ENCODE measurements around the gene TANGO2.

The TANGO2 gene

DNA sequence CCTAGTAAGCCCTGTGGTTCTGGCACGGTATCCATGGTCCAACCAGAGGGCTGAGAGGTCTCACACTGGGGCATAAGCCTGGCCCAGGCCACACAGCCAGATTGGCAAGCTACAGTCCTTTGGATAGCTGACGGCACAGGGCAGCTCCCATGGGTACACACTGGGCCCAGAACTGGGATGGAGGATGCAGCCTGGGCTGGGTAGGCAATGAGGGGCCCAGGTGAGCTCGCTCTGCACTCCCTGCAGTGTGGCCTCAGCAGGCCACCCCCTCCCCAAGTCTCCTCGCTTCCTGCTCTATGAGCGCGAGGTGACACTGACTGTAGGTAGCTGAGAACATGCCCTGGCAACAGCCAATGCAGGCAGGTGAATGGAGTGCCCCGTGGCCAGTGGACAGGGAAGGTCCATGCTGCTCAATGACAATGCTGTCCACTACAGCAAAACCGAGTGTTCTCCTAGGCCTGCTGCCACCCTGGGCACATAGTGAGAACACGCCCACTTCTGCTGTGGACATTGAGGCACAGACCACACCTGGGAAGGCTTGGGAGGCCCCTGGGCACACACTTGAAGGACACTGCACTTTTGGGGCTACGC lies 8.1 kb upstream of the TANGO2 start:
- DNase-seq (ENCODE audit: low read depth) = no peak

DNA sequence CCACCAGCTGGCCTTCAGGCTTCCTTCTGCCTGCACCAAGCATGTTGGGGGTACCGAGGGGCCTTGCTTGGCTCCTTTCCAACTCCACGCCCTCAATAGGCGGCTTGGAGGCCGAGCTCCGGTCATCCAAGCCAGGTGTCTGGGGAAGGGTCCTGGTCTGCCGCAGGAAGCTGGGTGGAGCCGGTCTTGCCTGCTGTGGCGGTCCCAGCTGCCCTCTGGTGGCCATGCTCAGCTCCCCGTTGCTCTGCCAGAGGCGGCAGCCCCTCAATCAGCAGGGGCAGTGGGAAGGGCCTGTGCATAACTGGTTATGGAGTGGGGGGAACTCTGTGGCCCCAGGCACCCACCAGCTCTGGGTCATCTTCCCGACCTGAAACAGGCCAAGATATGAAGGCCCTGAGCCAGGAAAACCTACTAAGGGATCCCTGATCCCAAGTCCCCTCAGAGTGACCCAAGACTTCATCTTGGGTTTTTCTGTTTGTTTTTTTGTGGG lies 7.5 kb upstream of the TANGO2 start:
- DNase-seq (ENCODE audit: low read depth) = peak; percentile 63

DNA sequence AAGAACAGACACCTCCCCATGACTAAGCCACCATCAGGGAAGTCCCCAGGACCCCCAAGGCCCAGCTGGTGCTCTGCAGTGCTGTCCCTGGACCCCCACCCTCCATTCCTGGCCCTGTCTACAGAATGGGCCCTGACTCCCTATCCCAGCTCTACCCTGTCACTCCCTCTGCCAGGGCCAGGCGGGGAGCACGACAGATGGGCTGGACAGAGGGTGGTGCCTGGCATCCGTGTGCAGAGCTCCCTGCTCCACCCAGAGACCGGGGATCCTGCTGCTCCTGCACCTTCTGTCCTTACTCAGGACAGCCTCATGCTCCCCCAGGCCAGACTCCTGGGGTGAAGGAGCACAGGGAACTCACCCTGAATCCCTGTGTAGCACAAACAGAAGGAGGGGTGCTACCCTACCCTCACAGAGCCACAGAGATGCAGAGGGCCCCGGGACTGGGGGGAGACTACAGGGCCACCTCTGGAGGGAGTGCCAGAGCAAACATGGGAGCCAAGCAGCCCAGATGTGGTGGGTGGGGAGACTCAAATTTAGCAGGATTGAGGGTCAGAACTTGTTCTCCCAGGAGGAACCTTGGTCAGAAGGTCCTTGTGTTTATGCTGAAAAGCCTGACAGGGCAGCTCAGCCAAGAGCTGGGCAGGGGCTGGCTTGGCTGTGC lies 6.3 kb upstream of the TANGO2 start:
- no peak for DNase-seq (ENCODE audit: low read depth)

DNA sequence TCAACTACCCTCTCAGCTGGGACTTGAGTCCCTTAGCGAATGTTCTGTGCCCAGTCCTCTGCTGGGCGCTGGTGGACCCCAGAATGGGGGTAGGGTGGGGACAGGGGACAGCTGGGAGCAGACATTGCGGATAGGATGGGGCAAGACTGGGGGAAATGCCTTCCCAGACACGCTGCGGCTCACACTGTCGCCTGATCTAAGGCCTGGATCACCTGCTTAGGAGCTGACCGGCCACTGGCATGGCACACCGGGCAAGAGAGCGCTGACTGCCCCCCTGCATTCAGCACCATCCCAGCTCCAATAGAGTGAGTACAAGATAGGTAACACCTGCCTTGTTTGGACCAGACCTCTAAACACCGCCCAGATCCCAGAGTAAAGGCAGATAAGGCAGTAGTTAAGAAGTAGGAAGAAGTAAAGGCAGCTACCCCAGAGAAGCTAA lies 5.7 kb upstream of the TANGO2 start:
- no peak for DNase-seq (ENCODE audit: low read depth)

DNA sequence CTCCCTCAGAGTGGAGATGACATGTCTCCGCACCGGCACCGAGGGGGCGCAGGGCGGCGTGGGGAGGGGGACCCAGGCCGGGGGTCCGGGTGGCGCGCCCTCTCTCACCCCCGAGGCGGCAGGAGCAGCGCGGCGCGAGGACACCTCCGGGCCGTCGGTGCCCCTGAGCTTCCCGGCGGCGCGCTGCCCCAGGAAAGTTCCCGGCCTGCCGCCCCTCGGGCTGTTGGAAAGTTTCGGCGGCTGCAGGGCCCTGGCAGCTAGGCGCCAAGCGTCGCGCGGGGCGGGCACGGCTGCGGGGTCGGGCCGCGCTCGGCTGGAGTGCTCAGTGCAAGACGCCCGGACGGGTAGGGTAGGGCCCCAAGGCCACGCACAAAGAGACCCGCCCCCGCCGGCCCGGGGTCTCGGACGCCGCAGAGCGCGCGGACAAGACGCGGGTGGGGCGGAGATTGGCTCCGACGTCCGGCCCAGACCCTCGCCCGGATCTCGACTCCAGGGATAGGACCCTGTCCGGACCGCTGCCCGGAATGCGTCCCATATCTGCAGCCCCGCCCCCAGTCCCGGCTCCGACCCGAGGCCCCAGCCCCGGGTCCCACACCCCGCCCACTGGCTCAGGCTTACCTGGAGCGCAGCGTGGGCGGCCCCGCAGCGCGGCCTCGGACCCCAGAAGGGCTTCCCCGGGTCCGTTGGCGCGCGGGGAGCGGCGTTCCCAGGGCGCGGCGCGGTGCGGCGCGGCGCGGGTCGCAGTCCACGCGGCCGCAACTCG lies 4.8 kb upstream of the TANGO2 start:
- DNase-seq (ENCODE audit: low read depth) = peak; percentile 23

DNA sequence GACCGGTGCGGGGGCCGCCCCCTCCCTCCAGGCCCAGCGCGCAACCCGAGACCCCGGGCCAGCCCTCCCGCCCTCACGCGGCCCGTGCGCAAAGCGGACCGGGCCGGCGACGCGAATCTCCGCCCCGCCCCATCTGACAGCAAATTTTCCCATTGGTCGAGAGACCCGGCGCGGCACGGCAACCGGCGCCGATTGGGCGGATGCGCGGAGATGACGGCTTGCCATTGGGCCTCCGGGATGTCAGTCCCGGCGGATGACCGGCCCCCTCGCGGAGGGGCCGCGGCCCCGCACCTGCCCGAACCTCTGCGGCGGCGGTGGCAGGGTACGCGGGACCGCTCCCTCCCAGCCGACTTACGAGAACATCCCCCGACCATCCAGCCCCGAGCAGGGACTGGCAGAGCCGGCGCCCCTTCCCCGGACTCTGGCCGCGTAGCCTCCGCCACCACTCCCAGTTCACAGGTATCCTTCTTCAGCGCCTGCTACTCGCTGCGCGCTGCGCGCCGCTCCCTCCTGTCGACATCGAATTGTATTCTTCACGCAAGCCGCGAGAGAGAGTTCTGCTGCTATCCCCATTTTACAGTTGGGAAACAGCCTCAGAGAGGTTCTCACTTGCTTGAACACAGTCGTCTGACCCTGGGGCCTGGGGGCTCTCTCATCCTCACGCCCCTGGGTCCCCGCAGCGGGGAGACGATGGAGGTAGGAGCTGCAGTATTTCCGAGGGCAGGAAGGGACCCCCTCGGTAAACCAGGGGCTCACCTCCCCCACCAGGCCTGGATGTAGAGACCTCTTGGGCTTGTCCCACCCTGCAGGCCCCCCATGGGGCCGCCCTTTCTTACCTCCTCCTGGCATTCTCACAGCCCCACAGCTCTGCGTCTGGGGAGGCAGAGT lies 3.9 kb upstream of the TANGO2 start, which contains the start of gene ARVCF:
ARVCF (minus strand) TSS at position 90 of the 888 bp plus-strand sequence. CDS start 26,029 bp downstream, outside the sequence.
- DNase-seq (ENCODE audit: low read depth) = peak; percentile 92

DNA sequence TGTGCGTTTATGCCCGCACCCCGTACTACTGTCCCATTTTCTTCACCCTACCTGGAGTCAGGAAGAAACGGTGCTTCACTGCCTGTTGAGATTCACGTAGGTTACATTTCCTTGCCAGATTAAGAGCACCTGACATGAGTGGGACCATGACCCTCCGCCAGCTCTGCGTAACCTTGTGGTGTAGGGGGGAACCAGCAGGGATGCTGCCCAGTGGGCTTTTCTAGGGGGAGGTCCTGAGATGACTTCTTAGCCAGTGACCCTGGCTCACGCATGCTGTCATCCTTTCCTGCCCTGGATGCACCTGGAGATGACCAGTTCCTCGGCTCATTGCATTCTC lies 3.3 kb upstream of the TANGO2 start:
- no peak for DNase-seq (ENCODE audit: low read depth)

DNA sequence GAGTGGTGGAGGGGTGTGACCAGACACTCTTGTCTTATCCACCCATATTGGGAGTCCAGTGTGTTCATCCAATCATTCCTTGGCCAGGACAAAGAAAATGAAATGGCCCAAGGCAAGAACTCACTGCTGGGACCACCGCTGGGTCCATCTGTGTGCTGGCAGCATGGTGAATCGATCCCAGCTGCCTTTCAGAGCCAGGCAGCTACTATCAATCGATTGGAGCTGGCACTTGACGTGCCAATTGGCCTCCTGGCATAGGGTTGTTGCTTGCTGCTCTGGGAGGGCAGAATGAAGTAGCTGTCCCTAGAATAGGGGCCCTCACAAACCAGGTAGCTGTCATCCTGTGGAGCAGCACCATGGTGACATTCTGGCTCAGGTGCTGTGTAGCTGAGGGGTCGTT lies 2.9 kb upstream of the TANGO2 start:
- no peak for DNase-seq (ENCODE audit: low read depth)

DNA sequence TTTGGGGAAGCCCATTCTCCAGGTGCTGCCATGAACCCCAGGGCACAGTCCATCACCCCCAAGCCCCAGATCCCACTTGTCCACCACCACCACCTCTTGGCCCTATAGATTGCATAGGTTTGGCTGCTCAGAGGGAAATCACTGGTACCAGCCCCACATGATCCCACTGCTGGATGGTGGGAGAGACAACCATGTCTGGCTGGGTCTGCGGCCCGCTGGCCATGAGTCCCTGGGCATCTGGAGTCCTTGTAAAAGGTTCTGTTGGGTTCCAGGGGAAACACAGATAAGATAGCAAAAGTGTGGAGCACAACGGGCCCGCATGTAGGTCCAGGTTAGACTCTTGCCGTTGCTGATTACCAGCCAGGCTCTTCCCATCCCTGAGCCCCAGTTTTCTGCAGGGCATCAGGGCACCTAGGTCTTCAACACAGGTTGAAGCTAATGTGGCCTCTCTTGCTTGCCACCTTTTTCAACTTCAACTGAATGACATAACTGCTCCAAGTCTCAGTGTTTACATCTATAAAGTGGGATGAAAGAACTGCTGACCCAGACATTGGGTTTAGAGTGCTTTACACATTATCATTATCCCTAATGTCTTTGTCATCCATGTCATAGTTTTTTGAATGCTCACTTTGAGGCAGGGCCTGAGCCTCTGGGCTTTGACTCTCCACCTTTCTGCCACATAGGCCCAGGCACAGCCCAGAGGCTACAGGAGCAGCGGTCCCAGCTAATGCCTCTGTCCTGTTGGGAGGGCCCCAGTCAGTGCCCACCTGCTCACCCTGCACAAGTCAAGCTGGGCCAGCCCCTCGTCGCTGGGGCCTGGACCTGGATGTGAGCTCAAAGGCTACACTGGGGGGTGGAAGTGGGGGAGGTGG lies 1.0 kb upstream of the TANGO2 start:
- no peak for DNase-seq (ENCODE audit: low read depth)

DNA sequence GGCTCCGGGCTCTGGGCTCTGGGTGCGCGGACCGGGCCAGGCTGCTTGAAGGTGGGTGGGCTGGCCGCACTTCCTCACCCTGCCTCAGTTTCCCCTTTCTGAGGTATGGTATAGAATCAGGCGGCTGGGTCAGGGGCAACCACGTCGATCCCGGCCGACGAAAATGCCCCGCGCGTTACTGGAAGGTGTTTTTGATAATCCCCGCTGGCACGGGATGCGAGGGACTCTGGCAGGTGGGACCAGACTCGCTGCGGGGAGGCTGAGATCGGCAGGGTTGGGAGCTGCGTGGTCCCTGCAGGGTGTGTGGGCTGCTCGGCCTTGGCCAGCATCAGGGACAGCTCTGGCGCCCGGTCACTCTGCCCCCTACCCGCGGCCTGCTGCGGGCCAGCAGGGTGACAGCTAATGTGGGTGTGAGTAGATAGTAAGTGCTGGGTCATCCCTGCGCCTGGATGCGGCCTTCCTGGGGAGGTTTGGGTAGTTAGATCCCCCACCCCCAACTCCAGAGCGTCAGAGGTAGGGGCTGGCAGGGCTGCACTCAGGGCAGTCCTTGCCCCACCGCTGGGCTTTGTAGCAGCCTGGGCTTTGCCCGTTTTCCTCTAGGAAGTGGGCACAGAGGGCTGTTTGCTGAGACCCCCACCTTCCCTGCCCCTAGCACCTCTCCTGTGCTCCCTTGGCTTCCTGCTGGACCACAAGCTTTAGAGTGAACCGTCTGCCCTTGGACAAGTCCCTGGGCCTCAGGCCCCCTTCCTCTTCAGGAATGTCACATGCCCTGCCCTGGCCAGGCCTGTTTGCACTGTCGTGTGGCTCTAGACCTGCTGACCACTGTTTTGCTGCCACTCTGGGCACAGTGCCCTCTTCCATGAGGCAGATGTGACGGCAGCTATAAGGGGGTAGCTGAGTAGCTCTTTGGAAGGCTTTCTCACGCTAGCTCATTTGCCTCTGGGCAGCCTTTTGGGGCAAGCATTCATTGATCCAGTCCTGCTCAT lies 579 bp downstream of the TANGO2 start:
- peak; percentile 46 for DNase-seq (ENCODE audit: low read depth)

DNA sequence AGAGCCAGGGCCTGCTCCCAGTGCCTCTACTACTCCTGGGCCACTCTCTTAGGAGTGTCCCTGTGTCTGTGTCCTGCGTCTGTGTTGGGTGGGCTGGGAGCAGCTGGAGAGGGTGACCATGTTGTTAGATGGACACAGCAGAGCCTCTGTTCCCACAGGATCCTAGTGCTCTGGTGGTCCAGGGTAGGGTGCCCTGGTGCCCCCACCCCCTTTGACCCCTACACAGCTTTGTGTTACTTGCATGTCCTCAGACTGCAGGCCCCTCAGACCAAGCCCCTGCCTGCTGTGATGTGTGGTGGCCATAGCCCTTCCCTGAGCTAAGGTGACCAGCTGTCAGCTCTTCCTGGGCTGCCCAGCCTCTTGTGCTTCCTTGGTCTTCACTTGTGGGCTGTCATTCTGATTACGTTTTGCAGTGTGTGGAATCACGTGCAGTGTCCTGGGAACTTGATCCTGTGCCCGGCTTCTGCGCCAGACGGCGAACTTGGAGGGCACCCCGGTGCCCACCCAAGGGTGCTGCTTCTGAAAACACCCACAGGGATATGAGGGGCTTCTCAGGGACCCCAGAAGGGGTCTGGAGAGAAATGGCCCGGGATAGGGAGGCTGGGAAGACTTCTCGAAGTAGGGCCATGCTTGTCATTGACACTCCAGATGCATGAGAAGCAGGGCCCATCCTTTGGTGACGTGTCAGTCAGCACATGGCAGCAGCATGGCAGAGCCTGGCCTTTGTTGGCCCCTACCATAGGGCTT lies 1.5 kb downstream of the TANGO2 start:
- no peak for DNase-seq (ENCODE audit: low read depth)

DNA sequence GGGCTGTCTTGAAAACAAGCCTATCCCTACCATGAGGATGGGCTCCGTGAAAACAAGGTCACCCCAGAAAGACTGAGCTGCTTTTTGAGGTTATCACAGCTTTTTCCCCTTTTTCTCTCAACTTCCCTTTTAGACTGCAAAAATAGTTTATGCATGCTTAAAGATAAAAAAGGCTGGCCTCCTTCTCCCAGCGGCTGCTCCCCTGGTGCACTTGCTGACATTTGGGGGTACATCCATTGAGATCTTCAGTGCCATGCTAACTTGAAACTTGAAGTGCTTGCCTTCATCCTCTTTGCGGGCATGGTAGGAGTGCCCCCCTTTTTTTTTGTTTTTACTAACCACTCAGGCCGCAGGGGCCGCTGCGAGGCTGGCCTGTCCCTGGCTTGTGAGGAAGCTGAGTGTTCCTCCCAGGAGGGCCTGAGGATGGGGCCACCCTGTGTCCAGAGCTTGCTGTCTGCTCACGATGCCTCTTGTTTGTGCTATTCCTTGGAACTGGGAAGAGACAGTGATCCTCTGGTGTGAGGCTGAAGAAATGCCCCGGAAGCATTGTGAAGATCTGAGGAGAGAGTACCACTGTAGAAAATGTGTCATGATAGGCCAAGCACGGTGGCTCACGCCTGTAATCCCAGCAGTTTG lies 2.2 kb downstream of the TANGO2 start:
- DNase-seq (ENCODE audit: low read depth) = no peak

DNA sequence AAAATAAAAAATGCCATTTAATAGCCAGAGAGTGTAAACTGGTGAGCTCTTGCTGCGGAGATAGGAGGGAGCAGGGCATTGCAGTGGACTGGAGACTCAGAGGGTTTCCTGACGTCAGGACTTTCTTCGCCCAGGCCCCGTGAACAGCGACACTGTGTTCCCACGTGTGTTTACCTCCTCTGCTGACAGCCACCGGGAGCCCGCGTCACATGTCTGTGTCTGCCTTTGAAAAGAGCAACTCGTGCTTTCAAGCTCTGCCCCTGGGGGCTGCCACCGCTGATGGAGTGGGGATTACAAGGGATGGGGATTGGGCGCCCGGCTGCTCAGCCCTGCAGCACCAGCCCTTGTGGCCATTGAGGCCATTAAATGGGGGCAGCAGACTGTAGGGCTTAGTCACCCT lies 3.3 kb downstream of the TANGO2 start:
- no peak for DNase-seq (ENCODE audit: low read depth)

DNA sequence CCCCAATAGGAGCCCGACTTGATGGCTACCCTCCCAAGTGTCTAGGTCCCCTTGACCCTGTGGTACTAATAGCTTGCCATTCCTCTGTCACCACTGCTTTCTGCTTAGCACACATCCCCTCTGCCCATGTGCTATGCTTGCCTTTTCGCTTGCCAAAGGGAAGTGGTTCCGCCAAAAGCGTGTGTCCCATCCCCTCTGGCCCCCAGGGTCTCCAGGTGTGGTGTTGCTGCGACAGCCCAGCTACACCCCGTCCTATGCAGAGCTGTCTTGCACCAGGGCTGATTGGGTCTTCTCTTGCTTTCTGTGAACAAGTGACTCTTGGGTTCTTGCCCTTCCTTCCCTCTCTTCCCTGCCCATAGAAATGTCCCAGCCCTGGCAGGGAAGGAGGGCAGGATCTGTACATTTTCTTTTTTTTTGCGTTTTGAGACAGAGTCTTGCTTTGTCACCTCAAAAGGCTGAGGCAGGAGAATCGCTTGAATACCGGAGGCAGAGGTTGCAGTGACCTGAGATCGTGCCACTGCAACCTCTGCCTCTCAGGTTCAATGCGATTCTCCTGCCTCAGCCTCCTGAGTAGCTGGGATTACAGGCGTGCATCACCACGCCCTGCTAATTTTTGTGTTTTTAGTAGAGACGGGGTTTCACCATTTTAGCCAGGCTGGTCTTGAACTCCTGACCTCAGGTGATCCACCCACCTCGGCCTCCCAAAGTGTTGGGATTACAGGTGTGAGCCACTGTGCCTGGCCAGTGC lies 3.9 kb downstream of the TANGO2 start:
- DNase-seq (ENCODE audit: low read depth) = no peak

DNA sequence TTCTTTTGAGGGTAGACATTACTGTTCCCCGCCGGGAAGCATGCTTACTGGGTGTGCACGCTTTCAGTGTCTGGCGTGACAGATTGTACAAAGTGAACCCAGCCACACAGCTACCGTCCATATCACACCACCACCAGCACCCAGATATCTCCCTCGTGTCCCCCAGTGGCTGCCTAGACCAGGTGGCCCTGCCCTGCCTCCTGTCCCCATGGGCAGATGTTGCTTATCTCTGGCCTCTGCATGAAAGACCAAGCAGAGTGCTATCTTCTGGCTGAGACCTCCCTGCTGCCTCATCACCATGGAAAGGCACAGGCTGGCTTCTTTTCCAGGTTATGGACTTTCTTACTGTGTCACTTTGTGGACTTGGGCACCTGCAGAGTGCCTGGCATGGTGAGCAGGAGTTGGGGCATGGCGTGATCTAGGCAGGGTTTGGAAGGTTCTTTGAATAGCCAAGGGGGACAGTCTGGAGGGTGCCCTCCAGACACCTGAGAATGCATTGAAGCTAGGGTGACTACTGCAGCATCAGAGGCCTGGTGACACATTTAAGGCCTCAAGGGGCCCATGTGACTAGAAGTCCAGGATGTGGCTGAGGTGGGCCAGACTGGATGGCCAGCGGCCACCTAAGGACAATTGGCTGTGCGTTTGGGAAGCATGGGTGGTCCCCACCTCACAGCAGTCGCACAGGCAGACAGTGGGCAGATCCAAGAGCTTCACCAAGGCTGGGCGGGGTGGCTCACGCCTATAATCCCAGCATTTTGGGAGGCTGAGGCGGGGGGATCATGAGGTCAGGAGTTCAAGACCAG lies 4.7 kb downstream of the TANGO2 start:
- DNase-seq (ENCODE audit: low read depth) = no peak

DNA sequence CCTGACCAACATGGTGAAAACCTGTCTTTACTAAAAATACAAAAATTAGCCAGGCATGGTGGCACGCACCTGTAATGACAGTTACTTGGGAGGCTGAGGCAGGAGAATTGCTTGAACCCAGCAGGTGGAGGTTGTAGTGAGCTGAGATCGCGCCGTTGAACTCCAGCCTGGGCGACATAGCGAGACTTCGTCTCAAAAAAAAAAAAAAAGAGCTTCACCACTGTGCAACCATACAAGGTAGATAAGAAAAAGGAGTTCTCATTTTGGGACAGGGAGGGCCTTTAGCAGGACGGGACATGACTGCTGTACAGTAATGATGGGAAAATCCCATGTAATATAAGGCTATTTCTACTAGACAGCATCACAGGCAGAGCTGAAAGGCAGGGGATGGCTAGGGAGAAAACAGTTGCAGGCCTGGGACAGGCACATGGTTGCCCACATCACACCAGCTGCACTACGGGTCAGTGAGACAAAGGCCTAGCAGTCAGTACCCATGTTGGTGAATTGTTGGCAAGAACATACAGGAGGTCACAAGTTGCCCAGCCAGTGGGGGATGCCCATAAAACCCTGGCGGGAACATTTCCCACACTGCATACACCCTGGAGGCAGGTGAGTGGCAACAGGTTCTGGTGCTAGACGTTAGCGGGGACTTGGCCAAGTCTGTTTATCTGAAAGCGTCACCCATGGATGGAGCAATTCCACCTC lies 5.4 kb downstream of the TANGO2 start:
- DNase-seq (ENCODE audit: low read depth) = no peak
